ENCODE results near the gene FILIP1.

Gene FILIP1

GRCh38 chr6:75326557-75327258 is 166.9 kb downstream of the FILIP1 start:
- FAIRE-seq: no peak

- no peak for FAIRE-seq
Observed at GRCh38 chr6:75318900-75319299, 174.7 kb downstream of the FILIP1 start.

- no peak for FAIRE-seq
Observed at GRCh38 chr6:75317503-75318206, 175.9 kb downstream of the FILIP1 start.

GRCh38 chr6:75315978-75316377 is 177.6 kb downstream of the FILIP1 start:
- FAIRE-seq: no peak

- no peak for FAIRE-seq
Observed at GRCh38 chr6:75308250-75308988, 185.2 kb downstream of the FILIP1 start.

GRCh38 chr6:75307364-75308004 is 186.1 kb downstream of the FILIP1 start:
- FAIRE-seq: no peak

GRCh38 chr6:75306064-75306463 is 187.5 kb downstream of the FILIP1 start:
- no peak for FAIRE-seq

- FAIRE-seq: no peak
Observed at GRCh38 chr6:75305573-75305972, 188.0 kb downstream of the FILIP1 start.

- FAIRE-seq: no peak
Observed at GRCh38 chr6:75302280-75302679, 191.3 kb downstream of the FILIP1 start.

GRCh38 chr6:75301537-75301936 is 192.1 kb downstream of the FILIP1 start:
- no peak for FAIRE-seq

GRCh38 chr6:75301088-75301487 is 192.5 kb downstream of the FILIP1 start:
- FAIRE-seq: no peak

- FAIRE-seq: no peak
Observed at GRCh38 chr6:75300531-75300855, 193.1 kb downstream of the FILIP1 start.

- FAIRE-seq: no peak
Observed at GRCh38 chr6:75299801-75300530, 193.6 kb downstream of the FILIP1 start.

GRCh38 chr6:75296811-75297779 is 196.5 kb downstream of the FILIP1 start:
- FAIRE-seq: peak; percentile 98

GRCh38 chr6:75292555-75292954 is 201.0 kb downstream of the FILIP1 start:
- no peak for FAIRE-seq

GRCh38 chr6:75291744-75292143 is 201.9 kb downstream of the FILIP1 start:
- no peak for FAIRE-seq

GRCh38 chr6:75291331-75291730 is 202.3 kb downstream of the FILIP1 start:
- no peak for FAIRE-seq

- no peak for FAIRE-seq
Observed at GRCh38 chr6:75290136-75290945, 203.3 kb downstream of the FILIP1 start.

- no peak for FAIRE-seq
Observed at GRCh38 chr6:75288023-75288422, 205.6 kb downstream of the FILIP1 start.

- FAIRE-seq: no peak
Observed at GRCh38 chr6:75287424-75287823, 206.2 kb downstream of the FILIP1 start.

GRCh38 chr6:75286955-75287354 is 206.6 kb downstream of the FILIP1 start:
- FAIRE-seq: no peak
